ENCODE results near the gene GAB1. TPM values are rescaled to one million over a fixed set of nuclear protein-coding genes. Genes with fewer than 3 reads are reported as not detected.

Gene GAB1
- total RNA-seq, 2 experiments from 2014 or later = 0.12 to 0.29 TPM

- intact Hi-C loops (cut with micrococcal nuclease) = no loop called here
- H3K36me3 Mint-ChIP-seq (ENCODE audit: low read depth) = no peaks in the 10 kb centered on the region
- H3K4me1 Mint-ChIP-seq (ENCODE audit: low read depth) = no peaks in the 10 kb centered on the region
- no peaks in the 10 kb centered on the region for H3K9me3 Mint-ChIP-seq
- H3K27me3 Mint-ChIP-seq (ENCODE audit: low read depth) = peaks cover 8% of the 10 kb centered on the region
- no peak overlapping the region for H3K4me3 Mint-ChIP-seq
- no peak for DNase-seq
- H3K27ac Mint-ChIP-seq = no peak overlapping the region
- CTCF ChIA-PET = no interaction called here
Measured at GRCh38 chr4:143417679-143418403, 81.2 kb downstream of the GAB1 start.

- H3K4me1 Mint-ChIP-seq (ENCODE audit: low read depth) = no peaks in the 10 kb centered on the region
- no peaks in the 10 kb centered on the region for H3K36me3 Mint-ChIP-seq (ENCODE audit: low read depth)
- CTCF ChIA-PET = no interaction called here
- no peak for DNase-seq
- peaks cover 8% of the 10 kb centered on the region for H3K27me3 Mint-ChIP-seq (ENCODE audit: low read depth)
- intact Hi-C loops (cut with micrococcal nuclease) = no loop called here
- H3K27ac Mint-ChIP-seq = no peak overlapping the region
- H3K4me3 Mint-ChIP-seq = no peak overlapping the region
- no peaks in the 10 kb centered on the region for H3K9me3 Mint-ChIP-seq
Measured at GRCh38 chr4:143420227-143420626, 83.6 kb downstream of the GAB1 start.

GRCh38 chr4:143421609-143422008, 84.9 kb downstream of the GAB1 start:
- H3K9me3 Mint-ChIP-seq = no peaks in the 10 kb centered on the region
- H3K27ac Mint-ChIP-seq = no peak overlapping the region
- peaks cover 8% of the 10 kb centered on the region for H3K27me3 Mint-ChIP-seq (ENCODE audit: low read depth)
- no peaks in the 10 kb centered on the region for H3K36me3 Mint-ChIP-seq (ENCODE audit: low read depth)
- H3K4me1 Mint-ChIP-seq (ENCODE audit: low read depth) = no peaks in the 10 kb centered on the region
- intact Hi-C loops (cut with micrococcal nuclease) = no loop called here
- no peak overlapping the region for H3K4me3 Mint-ChIP-seq
- CTCF ChIA-PET = no interaction called here
- DNase-seq = no peak

GRCh38 chr4:143424276-143424675, 87.6 kb downstream of the GAB1 start:
- H3K36me3 Mint-ChIP-seq (ENCODE audit: low read depth) = no peaks in the 10 kb centered on the region

GRCh38 chr4:143431526-143432257, 95.0 kb downstream of the GAB1 start:
- Mint-ChIP-seq H3K4me1 (ENCODE audit: low read depth) (no peaks in the 10 kb centered on the region), H3K4me3 (no peak overlapping the region), H3K27ac (no peak overlapping the region), H3K9me3 (peaks cover 15% of the 10 kb centered on the region), H3K36me3 (ENCODE audit: low read depth) (no peaks in the 10 kb centered on the region), H3K27me3 (ENCODE audit: low read depth) (no peaks in the 10 kb centered on the region)
- intact Hi-C loops (cut with micrococcal nuclease) = no loop called here
- no peak for DNase-seq
- CTCF ChIA-PET = no interaction called here

More at GRCh38 chr4:143424276-143424675, 87.6 kb downstream of the GAB1 start:
- Mint-ChIP-seq H3K27me3 (ENCODE audit: low read depth) (no peaks in the 10 kb centered on the region), H3K4me3 (no peak overlapping the region), H3K27ac (no peak overlapping the region), H3K9me3 (no peaks in the 10 kb centered on the region), H3K4me1 (ENCODE audit: low read depth) (no peaks in the 10 kb centered on the region)
- no peak for DNase-seq
- CTCF ChIA-PET = no interaction called here
- intact Hi-C loops (cut with micrococcal nuclease) = no loop called here

GRCh38 chr4:143432258-143432591, 95.5 kb downstream of the GAB1 start:
- no peak overlapping the region for H3K27ac Mint-ChIP-seq
- no peak for DNase-seq
- H3K4me3 Mint-ChIP-seq = no peak overlapping the region
- no peaks in the 10 kb centered on the region for H3K36me3 Mint-ChIP-seq (ENCODE audit: low read depth)
- CTCF ChIA-PET = no interaction called here
- intact Hi-C loops (cut with micrococcal nuclease) = no loop called here
- H3K27me3 Mint-ChIP-seq (ENCODE audit: low read depth) = no peaks in the 10 kb centered on the region
- H3K4me1 Mint-ChIP-seq (ENCODE audit: low read depth) = no peaks in the 10 kb centered on the region
- peaks cover 15% of the 10 kb centered on the region for H3K9me3 Mint-ChIP-seq

- intact Hi-C loops (cut with micrococcal nuclease) = no loop called here
Measured at GRCh38 chr4:143433231-143433630, 96.6 kb downstream of the GAB1 start.

GRCh38 chr4:143435955-143436354, 99.3 kb downstream of the GAB1 start:
- Mint-ChIP-seq H3K4me1 (ENCODE audit: low read depth) (no peaks in the 10 kb centered on the region), H3K27me3 (ENCODE audit: low read depth) (no peaks in the 10 kb centered on the region), H3K27ac (no peak overlapping the region), H3K36me3 (ENCODE audit: low read depth) (no peaks in the 10 kb centered on the region), H3K9me3 (peaks cover 7% of the 10 kb centered on the region), H3K4me3 (no peak overlapping the region)
- CTCF ChIA-PET = no interaction called here
- DNase-seq = no peak
- intact Hi-C loops (cut with micrococcal nuclease) = no loop called here

More at GRCh38 chr4:143433231-143433630, 96.6 kb downstream of the GAB1 start:
- Mint-ChIP-seq H3K9me3 (peaks cover 15% of the 10 kb centered on the region), H3K36me3 (ENCODE audit: low read depth) (no peaks in the 10 kb centered on the region), H3K4me3 (no peak overlapping the region), H3K4me1 (ENCODE audit: low read depth) (no peaks in the 10 kb centered on the region), H3K27me3 (ENCODE audit: low read depth) (no peaks in the 10 kb centered on the region), H3K27ac (no peak overlapping the region)
- DNase-seq = no peak
- CTCF ChIA-PET = no interaction called here

- CTCF ChIA-PET = no interaction called here
- Mint-ChIP-seq H3K27ac (no peak overlapping the region), H3K9me3 (no peaks in the 10 kb centered on the region), H3K4me1 (ENCODE audit: low read depth) (no peaks in the 10 kb centered on the region), H3K36me3 (ENCODE audit: low read depth) (no peaks in the 10 kb centered on the region), H3K27me3 (ENCODE audit: low read depth) (no peaks in the 10 kb centered on the region), H3K4me3 (no peak overlapping the region)
- DNase-seq = no peak
- intact Hi-C loops (cut with micrococcal nuclease) = no loop called here
Measured at GRCh38 chr4:143437476-143437875, 100.8 kb downstream of the GAB1 start.

GRCh38 chr4:143437937-143438336, 101.3 kb downstream of the GAB1 start:
- CTCF ChIA-PET = no interaction called here
- no peaks in the 10 kb centered on the region for H3K4me1 Mint-ChIP-seq (ENCODE audit: low read depth)
- no peak overlapping the region for H3K27ac Mint-ChIP-seq
- H3K36me3 Mint-ChIP-seq (ENCODE audit: low read depth) = no peaks in the 10 kb centered on the region
- H3K9me3 Mint-ChIP-seq = no peaks in the 10 kb centered on the region
- H3K27me3 Mint-ChIP-seq (ENCODE audit: low read depth) = no peaks in the 10 kb centered on the region
- no peak overlapping the region for H3K4me3 Mint-ChIP-seq
- intact Hi-C loops (cut with micrococcal nuclease) = no loop called here
- DNase-seq = no peak

GRCh38 chr4:143438710-143439109, 102.0 kb downstream of the GAB1 start:
- no peaks in the 10 kb centered on the region for H3K4me1 Mint-ChIP-seq (ENCODE audit: low read depth)
- no peaks in the 10 kb centered on the region for H3K9me3 Mint-ChIP-seq
- H3K36me3 Mint-ChIP-seq (ENCODE audit: low read depth) = no peaks in the 10 kb centered on the region
- CTCF ChIA-PET = no interaction called here
- H3K27me3 Mint-ChIP-seq (ENCODE audit: low read depth) = no peaks in the 10 kb centered on the region
- DNase-seq = no peak
- no peak overlapping the region for H3K4me3 Mint-ChIP-seq
- H3K27ac Mint-ChIP-seq = no peak overlapping the region
- intact Hi-C loops (cut with micrococcal nuclease) = no loop called here

- CTCF ChIA-PET = no interaction called here
- no peaks in the 10 kb centered on the region for H3K36me3 Mint-ChIP-seq (ENCODE audit: low read depth)
- H3K4me1 Mint-ChIP-seq (ENCODE audit: low read depth) = no peaks in the 10 kb centered on the region
- no peaks in the 10 kb centered on the region for H3K27me3 Mint-ChIP-seq (ENCODE audit: low read depth)
- intact Hi-C loops (cut with micrococcal nuclease) = no loop called here
- no peak overlapping the region for H3K4me3 Mint-ChIP-seq
- no peak overlapping the region for H3K27ac Mint-ChIP-seq
- no peak for DNase-seq
- H3K9me3 Mint-ChIP-seq = no peaks in the 10 kb centered on the region
Measured at GRCh38 chr4:143441109-143441508, 104.4 kb downstream of the GAB1 start.

GRCh38 chr4:143441678-143442077, 105.0 kb downstream of the GAB1 start:
- Mint-ChIP-seq H3K4me3 (no peak overlapping the region), H3K27me3 (ENCODE audit: low read depth) (no peaks in the 10 kb centered on the region), H3K36me3 (ENCODE audit: low read depth) (no peaks in the 10 kb centered on the region), H3K9me3 (no peaks in the 10 kb centered on the region), H3K27ac (no peak overlapping the region), H3K4me1 (ENCODE audit: low read depth) (no peaks in the 10 kb centered on the region)
- intact Hi-C loops (cut with micrococcal nuclease) = no loop called here
- DNase-seq = no peak
- CTCF ChIA-PET = no interaction called here

Measured in activated naive CD4-positive, alpha-beta T cell treated with anti-CD3 and anti-CD28 coated beads for 36 hours (primary cell).